Smooth muscle cell (in vitro differentiated cells): ENCODE data around the gene BAG3. TPM values are rescaled to one million over a fixed set of nuclear protein-coding genes. Genes with fewer than 3 reads are reported as not detected.

ENCODE experiments used
- DNase-seq: peaks from one replicate; lab custom pipeline; 2025; ENCODE audit not compliant: unreplicated experiment; lab: John Stamatoyannopoulos, UW
- H2AFZ ChIP-seq: fragments of 200-600 bp; sonication (generic); 2 replicates; pipeline ENCODE4 v1.6.0; 2016; ENCODE audit warnings: antibody characterized with exemption, low read depth, mild to moderate bottlenecking
- H3F3A ChIP-seq: fragments of 200-600 bp; sonication (generic); 2 replicates; pipeline ENCODE4 v1.6.0; 2017; ENCODE audit warnings: antibody characterized with exemption, low read depth
- H3K27ac ChIP-seq: fragments of 200-600 bp; sonication (generic); 2 replicates; pipeline ENCODE4 v1.5.1; 2016; ENCODE audit warnings: low read depth, mild to moderate bottlenecking
- H3K27me3 ChIP-seq: fragments of 200-600 bp; sonication (generic); 2 replicates; pipeline ENCODE4 v1.6.1; 2016; ENCODE audit warnings: low read depth, mild to moderate bottlenecking
- H3K36me3 ChIP-seq: fragments of 200-600 bp; sonication (generic); 2 replicates; pipeline ENCODE4 v1.5.1; 2016; ENCODE audit warnings: low read depth
- H3K4me1 ChIP-seq: fragments of 200-600 bp; sonication (generic); 2 replicates; pipeline ENCODE4 v1.5.1; 2016; ENCODE audit warnings: low read depth
- H3K4me2 ChIP-seq: fragments of 200-600 bp; sonication (generic); 2 replicates; pipeline ENCODE4 v1.6.0; 2016; ENCODE audit warnings: mild to moderate bottlenecking
- H3K4me3 ChIP-seq: fragments of 200-600 bp; sonication (generic); 2 replicates; pipeline ENCODE4 v1.5.1; 2016; ENCODE audit warnings: mild to moderate bottlenecking
- H3K79me2 ChIP-seq: fragments of 200-600 bp; sonication (generic); 2 replicates; pipeline ENCODE4 v1.6.0; 2016; ENCODE audit warnings: low read depth, mild to moderate bottlenecking
- H3K9ac ChIP-seq: fragments of 200-600 bp; sonication (generic); 2 replicates; pipeline ENCODE4 v1.6.0; 2016; ENCODE audit warnings: low read depth
- H3K9me3 ChIP-seq: fragments of 200-600 bp; sonication (generic); replicated peaks from 2 replicates; pipeline ENCODE4 v1.5.1; 2016; ENCODE audit warnings: low read depth
- H4K20me1 ChIP-seq: fragments of 200-600 bp; sonication (generic); 2 replicates; pipeline ENCODE4 v1.6.0; 2016; ENCODE audit warnings: low read depth
- CTCF ChIP-seq: fragments of 200-600 bp; sonication (generic); IDR thresholded peaks from 2 replicates; pipeline ENCODE4 v1.5.1; 2017; ENCODE audit warnings: borderline replicate concordance, mild to moderate bottlenecking, antibody characterized with exemption; ENCODE audit not compliant: insufficient read depth, poor library complexity, severe bottlenecking
- WGBS: methylation state at CpG from one replicate; pipeline ENCODE4 v1.1.7; 2016; ENCODE audit warnings: low lambda C conversion rate; 5-methylcytosine and 5-hydroxymethylcytosine counted together
- polyA plus RNA-seq: library from polyadenylated mRNA; unstranded; fragments of >200 nt; fragmentation: Nextera tagmentation; extraction: Ambion mirVana; gene quantifications from 2 replicates; pipeline ENCODE4 v1.2.1, GENCODE V29; 2016
- total RNA-seq: library from RNA; depleted of rRNA; stranded (reverse); fragments of >200 nt; gene quantifications from 2 replicates; pipeline ENCODE4 v1.2.3, GENCODE V29; 2014

BAG3 gene
- total RNA-seq (24.4 and 25.5 TPM in 2 replicates), polyA plus RNA-seq (70.1 and 73.7 TPM in 2 replicates)

- H3K27ac ChIP-seq: peak within 1 kb of the TSS; percentile 92
- TF ChIP-seq CTCF: no peak
- no peaks in the 10 kb centered on the region for H3K27me3 ChIP-seq
- DNase-seq: peak; percentile 86
- H3K4me3 ChIP-seq: peak within 1 kb of the TSS; percentile 98
- no peaks in the 10 kb centered on the region for H3K9me3 ChIP-seq
- peaks cover 3% of the 10 kb centered on the region for H3F3A ChIP-seq
- no peaks in the 10 kb centered on the region for H3K36me3 ChIP-seq
- H3K4me1 ChIP-seq: peaks cover 22% of the 10 kb centered on the region
- peaks cover 41% of the 10 kb centered on the region for H4K20me1 ChIP-seq
- H3K4me2 ChIP-seq: peak within 1 kb of the TSS; percentile 97
- WGBS: 8% methylated on average over 9 of the region's 60 CpGs
- H3K79me2 ChIP-seq: peaks cover 40% of the 10 kb centered on the region
- H2AFZ ChIP-seq: peak within 1 kb of the TSS; percentile 96
- peak within 1 kb of the TSS; percentile 97 for H3K9ac ChIP-seq
Measured at GRCh38 chr10:119650692-119651513, at the start of gene BAG3. Gene BAG3 (plus strand): TSS chr10:119651380. CDS start chr10:119651676, 296 bp downstream.

- Histone ChIP-seq H3K27me3 (no peaks in the 10 kb centered on the region), H3K79me2 (no peaks in the 10 kb centered on the region), H4K20me1 (no peaks in the 10 kb centered on the region), H3K27ac (no peak overlapping the region), H3K4me2 (no peak overlapping the region), H3K9ac (no peak overlapping the region), H3F3A (no peaks in the 10 kb centered on the region), H3K9me3 (no peaks in the 10 kb centered on the region), H3K36me3 (no peaks in the 10 kb centered on the region), H3K4me1 (no peaks in the 10 kb centered on the region), H3K4me3 (no peak overlapping the region), H2AFZ (no peak overlapping the region)
- peak; percentile 11 for TF ChIP-seq CTCF
- 74% methylated on average over 2 of the region's 2 CpGs for WGBS
- no peak for DNase-seq
Measured at GRCh38 chr10:119602241-119603095, 48.7 kb upstream of the BAG3 start.

- H4K20me1 ChIP-seq: no peaks in the 10 kb centered on the region
- no peak for TF ChIP-seq CTCF
- no peaks in the 10 kb centered on the region for H3K4me1 ChIP-seq
- no peak overlapping the region for H3K4me2 ChIP-seq
- no peaks in the 10 kb centered on the region for H3K9me3 ChIP-seq
- H3K27ac ChIP-seq: no peak overlapping the region
- H3F3A ChIP-seq: no peaks in the 10 kb centered on the region
- no peak for DNase-seq
- H3K27me3 ChIP-seq: no peaks in the 10 kb centered on the region
- H3K9ac ChIP-seq: no peak overlapping the region
- H3K4me3 ChIP-seq: no peak overlapping the region
- H2AFZ ChIP-seq: no peak overlapping the region
- H3K36me3 ChIP-seq: no peaks in the 10 kb centered on the region
- H3K79me2 ChIP-seq: no peaks in the 10 kb centered on the region
Measured at GRCh38 chr10:119604468-119604867, 46.7 kb upstream of the BAG3 start.
